Esophagus squamous epithelium (tissue), 5 donors: ENCODE measurements around the gene PEDS1. TPM values are rescaled to one million over a fixed set of nuclear protein-coding genes. Genes with fewer than 3 reads are reported as not detected.

ENCODE experiments used
- DNase-seq: peaks from one replicate; lab custom pipeline; 2025; lab: John Stamatoyannopoulos, UW
- H3K27ac ChIP-seq, 4 donors: fragments of 200-600 bp; sonication (generic); one replicate each; pipeline ENCODE4 v1.5.1; 2016 to 2019; ENCODE audit warnings: mild to moderate bottlenecking in 1 of 4
- H3K27me3 ChIP-seq, 4 donors: fragments of 200-600 bp; sonication (generic); 1 replicate in 3 of 4; 2 replicates in 1 of 4; pipeline versions ENCODE4 v1.5.1 to v1.6.0; 2017 to 2021; ENCODE audit warnings: antibody characterized with exemption in 1 of 4
- H3K36me3 ChIP-seq, 3 donors: fragments of 200-600 bp; sonication (generic); one replicate each; pipeline ENCODE4 v1.5.1; 2016 to 2019
- H3K4me1 ChIP-seq, 3 donors: fragments of 200-600 bp; sonication (generic); one replicate each; pipeline ENCODE4 v1.5.1; 2017 to 2019
- H3K4me3 ChIP-seq, 4 donors: fragments of 200-600 bp; sonication (generic); 1 replicate in 3 of 4; 2 replicates in 1 of 4; pipeline ENCODE4 v1.5.1; 2016 to 2019; ENCODE audit warnings: mild to moderate bottlenecking in 2 of 4, moderate library complexity in 1 of 4
- H3K9me3 ChIP-seq, 3 donors: fragments of 200-600 bp; sonication (generic); one replicate each; pipeline ENCODE4 v1.5.1; 2016 to 2019
- POLR2A ChIP-seq, 4 donors: fragments of 450-650 bp; IDR thresholded peaks; one replicate each; pipeline ENCODE4 v1.6.1; 2017; ENCODE audit warnings: antibody characterized with exemption in 4 of 4, mild to moderate bottlenecking in 4 of 4, moderate library complexity in 3 of 4
- WGBS, 2 donors: methylation state at CpG; one replicate each; pipeline ENCODE4 v1.1.5; 2018; 5-methylcytosine and 5-hydroxymethylcytosine counted together
- intact Hi-C: fragments of 100-400 bp; cut with DNase I; formaldehyde crosslinking; loops from one replicate; pipeline ENCODE4 v1.15.0; 2022
- total RNA-seq, 4 donors: library from RNA; depleted of rRNA; stranded (reverse); fragments of >200 nt; gene quantifications; one replicate each; pipeline ENCODE4 v1.1.0, GENCODE V29; 2016
- TF ChIP-seq, protein P1 (sequence below), 6 experiments: fragments of 450-650 bp in 4 of 6; fragments of 200-600 bp in 2 of 6; sonication (generic) in 2 of 6; IDR thresholded peaks; one replicate each; pipeline ENCODE4 v1.5.1; 2016 to 2019; ENCODE audit warnings: antibody characterized with exemption in 6 of 6, mild to moderate bottlenecking in 4 of 6, moderate library complexity in 4 of 6
- donor health status: DM: yes; HTN: yes; CAD: no.

The PEDS1 gene
- total RNA-seq, 4 donors from 2014 or later: 32.8 to 54.0 (median 46.7) TPM

GRCh38 chr20:50112512-50113419, 40.8 kb downstream of the PEDS1 start, which contains the start of gene UBE2V1:
TSS of gene UBE2V1 (minus strand) at chr20:50113150. CDS start at chr20:50113128, 22 bp downstream.
- peak within 1 kb of the TSS; percentile 75 to 100 (median 98) for H3K4me3 ChIP-seq
- H3K27ac ChIP-seq: peak within 1 kb of the TSS; percentile 98 to 100 (median 98)
- peaks cover 0 to 13% (median 0%) of the 10 kb centered on the region in 3 donors for H3K36me3 ChIP-seq
- H3K9me3 ChIP-seq: no peaks in the 10 kb centered on the region
- peak; percentile 51 for DNase-seq
- peaks cover 38 to 79% (median 62%) of the 10 kb centered on the region in 3 donors for H3K4me1 ChIP-seq
- intact Hi-C loops: no loop called here
- WGBS, 2 donors: 0 to 1% methylated on average over 11 of the region's 70 CpGs
- no peaks in the 10 kb centered on the region for H3K27me3 ChIP-seq
- TF ChIP-seq, protein P1, sequence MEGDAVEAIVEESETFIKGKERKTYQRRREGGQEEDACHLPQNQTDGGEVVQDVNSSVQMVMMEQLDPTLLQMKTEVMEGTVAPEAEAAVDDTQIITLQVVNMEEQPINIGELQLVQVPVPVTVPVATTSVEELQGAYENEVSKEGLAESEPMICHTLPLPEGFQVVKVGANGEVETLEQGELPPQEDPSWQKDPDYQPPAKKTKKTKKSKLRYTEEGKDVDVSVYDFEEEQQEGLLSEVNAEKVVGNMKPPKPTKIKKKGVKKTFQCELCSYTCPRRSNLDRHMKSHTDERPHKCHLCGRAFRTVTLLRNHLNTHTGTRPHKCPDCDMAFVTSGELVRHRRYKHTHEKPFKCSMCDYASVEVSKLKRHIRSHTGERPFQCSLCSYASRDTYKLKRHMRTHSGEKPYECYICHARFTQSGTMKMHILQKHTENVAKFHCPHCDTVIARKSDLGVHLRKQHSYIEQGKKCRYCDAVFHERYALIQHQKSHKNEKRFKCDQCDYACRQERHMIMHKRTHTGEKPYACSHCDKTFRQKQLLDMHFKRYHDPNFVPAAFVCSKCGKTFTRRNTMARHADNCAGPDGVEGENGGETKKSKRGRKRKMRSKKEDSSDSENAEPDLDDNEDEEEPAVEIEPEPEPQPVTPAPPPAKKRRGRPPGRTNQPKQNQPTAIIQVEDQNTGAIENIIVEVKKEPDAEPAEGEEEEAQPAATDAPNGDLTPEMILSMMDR (IDR thresholded peaks at IDR 0.05): peak in 3 of 6 experiments; percentile 15 to 26 (median 20)
- TF ChIP-seq POLR2A (IDR thresholded peaks at IDR 0.05): peak in 3 of 4 donors; percentile 43 to 85 (median 66)

DNA sequence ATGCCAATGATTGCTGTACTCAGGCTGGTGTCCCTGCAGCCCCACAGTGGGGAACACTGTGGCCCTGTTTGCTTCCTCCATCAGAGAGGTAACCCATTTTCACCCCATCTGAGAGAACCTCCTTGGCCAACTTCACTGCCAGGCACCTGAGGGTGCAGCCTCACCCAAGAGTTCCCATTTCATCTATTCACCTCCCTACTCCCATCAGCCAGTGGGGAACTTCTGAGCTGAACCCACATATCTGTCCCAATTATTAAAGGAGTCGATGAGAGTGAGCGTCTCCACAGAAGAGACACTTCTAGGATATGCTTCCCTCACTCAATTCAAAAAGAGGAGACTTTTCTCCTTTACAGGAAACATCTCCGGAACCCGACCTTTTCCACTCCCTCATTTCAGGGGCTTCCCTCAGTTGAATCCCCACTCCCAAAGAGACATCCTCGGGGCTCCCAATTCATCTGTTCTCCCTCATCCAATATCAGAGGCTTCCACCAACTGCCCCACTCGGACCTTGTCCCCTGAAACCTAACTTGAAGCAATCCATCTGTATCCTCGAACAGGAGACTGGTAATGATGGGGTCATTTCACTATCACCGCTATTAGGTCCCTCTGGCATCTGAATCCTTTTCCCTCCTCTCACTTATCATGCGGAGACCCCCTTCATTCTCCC, 41.6 kb downstream of the PEDS1 start:
- peaks cover 0 to 13% (median 0%) of the 10 kb centered on the region in 3 donors for H3K36me3 ChIP-seq
- intact Hi-C loops: no loop called here
- H3K27ac ChIP-seq: peak overlapping the region; percentile 98 to 100 (median 98)
- peak overlapping the region; percentile 75 to 100 (median 98) for H3K4me3 ChIP-seq
- H3K4me1 ChIP-seq: peaks cover 39 to 87% (median 69%) of the 10 kb centered on the region in 3 donors
- no peaks in the 10 kb centered on the region for H3K27me3 ChIP-seq
- 0 to 7% methylated on average over 8 to 9 of the region's 9 CpGs for WGBS, 2 donors
- H3K9me3 ChIP-seq: no peaks in the 10 kb centered on the region
- no peak for DNase-seq
- TF ChIP-seq, protein P1 (IDR thresholded peaks at IDR 0.05): no peak
- no peak for TF ChIP-seq POLR2A (IDR thresholded peaks at IDR 0.05)

- no peak for DNase-seq
- Histone ChIP-seq H3K36me3 (peaks cover 0 to 13% (median 0%) of the 10 kb centered on the region in 3 donors), H3K4me3 (peak overlapping the region; percentile 75 to 100 (median 98)), H3K27ac (peak overlapping the region; percentile 98 to 100 (median 98)), H3K9me3 (no peaks in the 10 kb centered on the region), H3K4me1 (peaks cover 39 to 87% (median 68%) of the 10 kb centered on the region in 3 donors), H3K27me3 (no peaks in the 10 kb centered on the region)
- TF ChIP-seq POLR2A (IDR thresholded peaks at IDR 0.05): no peak
- TF ChIP-seq, protein P1 (IDR thresholded peaks at IDR 0.05): no peak
- intact Hi-C loops: no loop called here
- WGBS, 2 donors: 36 to 38% methylated on average over 9 to 10 of the region's 10 CpGs
These were observed 42.2 kb downstream of the PEDS1 start for GRCh38 chr20:50111120-50111828.

GRCh38 chr20:50110141-50111047, 43.1 kb downstream of the PEDS1 start:
- Histone ChIP-seq H3K27ac (peak overlapping the region; percentile 98 to 100 (median 98)), H3K4me1 (peaks cover 36 to 89% (median 65%) of the 10 kb centered on the region in 3 donors), H3K36me3 (peaks cover 0 to 13% (median 0%) of the 10 kb centered on the region in 3 donors), H3K4me3 (peak overlapping the region in 1 of 4 donors; percentile 100), H3K9me3 (no peaks in the 10 kb centered on the region), H3K27me3 (no peaks in the 10 kb centered on the region)
- intact Hi-C loops: no loop called here
- 17 to 22% methylated on average over 4 of the region's 4 CpGs for WGBS, 2 donors
- TF ChIP-seq POLR2A (IDR thresholded peaks at IDR 0.05): no peak
- TF ChIP-seq, protein P1 (IDR thresholded peaks at IDR 0.05): no peak
- no peak for DNase-seq
